GM10266 (cell line): ENCODE measurements around the gene ARPC4.

Source experiments
- DNase-seq: peaks from one replicate; pipeline ENCODE4 v3.0.0; 2012; ENCODE audit errors: extremely low spot score
- CTCF ChIP-seq: IDR thresholded peaks from 2 replicates; pipeline ENCODE4 v1.5.1; 2012; ENCODE audit warnings: mild to moderate bottlenecking, low read depth; ENCODE audit not compliant: control insufficient read depth, insufficient read depth; ENCODE audit errors: missing control alignments

The ARPC4 gene

GRCh38 chr3:9779721-9780457 lies 13.0 kb upstream of the ARPC4 start:
- TF ChIP-seq CTCF = no peak
- DNase-seq = peak; percentile 55

GRCh38 chr3:9780458-9780812 lies 12.4 kb upstream of the ARPC4 start:
- DNase-seq = no peak
- no peak for TF ChIP-seq CTCF

DNA sequence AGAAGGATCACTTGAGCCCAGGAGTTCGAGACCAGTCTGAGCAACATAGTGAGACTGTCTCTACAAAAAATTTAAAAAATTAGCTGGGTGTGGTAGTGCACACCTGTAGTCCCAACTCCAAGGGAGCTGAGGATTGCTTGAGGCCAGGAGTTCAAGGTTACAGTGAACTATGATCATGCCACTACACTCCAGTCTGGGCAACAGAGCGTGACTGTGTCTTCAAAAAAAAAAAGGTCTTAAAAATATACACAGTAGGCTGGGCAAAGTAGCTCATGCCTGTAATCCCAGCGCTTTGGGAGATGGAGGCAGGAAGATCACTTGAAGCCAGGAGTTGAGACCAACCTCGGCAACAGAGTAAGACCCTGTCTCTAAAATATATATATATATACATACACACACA lies 12.0 kb upstream of the ARPC4 start:
- TF ChIP-seq CTCF = no peak
- no peak for DNase-seq

DNA sequence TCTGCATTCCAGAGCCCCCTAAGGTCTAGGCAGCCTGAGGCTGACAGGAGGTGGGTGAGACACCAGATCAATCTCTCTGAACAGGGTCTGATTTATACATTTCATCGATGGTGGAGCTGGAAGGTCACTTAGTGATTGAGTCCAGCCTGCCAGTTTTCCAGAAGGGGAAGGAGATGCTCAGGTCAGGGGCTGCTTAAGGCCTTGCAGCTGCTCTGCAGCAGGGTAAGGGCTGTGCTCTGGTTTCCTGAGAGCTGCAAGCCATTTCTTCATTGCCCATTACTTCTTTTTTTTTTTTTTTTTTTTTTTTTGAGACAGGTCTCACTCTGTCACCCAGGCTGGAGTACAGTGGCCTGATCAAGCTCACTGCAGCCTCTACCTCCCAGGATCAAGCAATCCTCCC lies 11.3 kb upstream of the ARPC4 start:
- DNase-seq = no peak
- no peak for TF ChIP-seq CTCF

- TF ChIP-seq CTCF = no peak
- DNase-seq = no peak
These were observed 10.8 kb upstream of the ARPC4 start for GRCh38 chr3:9781978-9782603.

DNA sequence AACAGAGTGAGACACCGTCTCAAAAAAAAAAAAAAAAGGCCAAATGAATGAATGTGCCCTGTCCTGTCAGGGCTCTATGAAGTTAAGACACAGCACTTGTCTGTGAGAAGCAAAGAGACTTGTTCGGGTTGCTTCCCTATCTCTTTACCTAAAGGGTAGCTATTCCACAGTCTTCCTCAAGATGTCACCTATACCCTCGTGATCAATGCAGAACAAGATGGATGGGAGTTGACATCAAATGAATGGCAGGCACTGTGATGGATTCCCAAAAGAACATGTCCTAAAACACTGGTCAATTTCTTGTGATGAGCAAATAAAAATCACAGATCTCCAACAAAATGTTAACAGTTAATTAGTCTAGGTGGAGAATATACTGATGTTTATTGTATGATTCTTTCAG lies 10.1 kb upstream of the ARPC4 start:
- TF ChIP-seq CTCF = peak; percentile 39
- DNase-seq = no peak

- no peak for TF ChIP-seq CTCF
These were observed 8.9 kb upstream of the ARPC4 start for GRCh38 chr3:9783954-9784353.

More at GRCh38 chr3:9783954-9784353, 8.9 kb upstream of the ARPC4 start:
- DNase-seq = no peak
